GM19099 (cell line): ENCODE data around the gene SHCBP1L.

Experiments
- POLR2A ChIP-seq: IDR thresholded peaks from 3 replicates; pipeline ENCODE4 v1.6.1; 2011; ENCODE audit warnings: low read depth; ENCODE audit not compliant: insufficient read length; ENCODE audit errors: extremely low read depth

SHCBP1L gene

GRCh38 chr1:182971219-182971618, 18.3 kb upstream of the SHCBP1L start:
- no peak for TF ChIP-seq POLR2A

- TF ChIP-seq POLR2A = no peak
Observed at GRCh38 chr1:182968836-182969734, 16.1 kb upstream of the SHCBP1L start.

GRCh38 chr1:182968151-182968741, 15.3 kb upstream of the SHCBP1L start:
- no peak for TF ChIP-seq POLR2A

- no peak for TF ChIP-seq POLR2A
Observed at GRCh38 chr1:182965861-182966260, 12.9 kb upstream of the SHCBP1L start.

- no peak for TF ChIP-seq POLR2A
Observed at GRCh38 chr1:182965096-182965495, 12.1 kb upstream of the SHCBP1L start.

GRCh38 chr1:182962554-182963115, 9.7 kb upstream of the SHCBP1L start:
- peak; percentile 23 for TF ChIP-seq POLR2A

GRCh38 chr1:182960046-182960445, 7.1 kb upstream of the SHCBP1L start:
- no peak for TF ChIP-seq POLR2A

- TF ChIP-seq POLR2A = no peak
Observed at GRCh38 chr1:182957902-182958395, 5.0 kb upstream of the SHCBP1L start.

- no peak for TF ChIP-seq POLR2A
Observed at GRCh38 chr1:182956708-182957365, 3.9 kb upstream of the SHCBP1L start.

GRCh38 chr1:182955596-182956588, 2.9 kb upstream of the SHCBP1L start:
- no peak for TF ChIP-seq POLR2A

- TF ChIP-seq POLR2A = no peak
Observed at GRCh38 chr1:182953826-182954225, 860 bp upstream of the SHCBP1L start.

GRCh38 chr1:182939413-182939812, 13.6 kb downstream of the SHCBP1L start:
- no peak for TF ChIP-seq POLR2A

GRCh38 chr1:182935716-182936115, 17.2 kb downstream of the SHCBP1L start:
- no peak for TF ChIP-seq POLR2A

- TF ChIP-seq POLR2A = no peak
Observed at GRCh38 chr1:182930985-182931384, 22.0 kb downstream of the SHCBP1L start.

GRCh38 chr1:182927693-182928433, 25.1 kb downstream of the SHCBP1L start:
- TF ChIP-seq POLR2A = no peak
